ENCODE results near the gene MICB.

DNA sequence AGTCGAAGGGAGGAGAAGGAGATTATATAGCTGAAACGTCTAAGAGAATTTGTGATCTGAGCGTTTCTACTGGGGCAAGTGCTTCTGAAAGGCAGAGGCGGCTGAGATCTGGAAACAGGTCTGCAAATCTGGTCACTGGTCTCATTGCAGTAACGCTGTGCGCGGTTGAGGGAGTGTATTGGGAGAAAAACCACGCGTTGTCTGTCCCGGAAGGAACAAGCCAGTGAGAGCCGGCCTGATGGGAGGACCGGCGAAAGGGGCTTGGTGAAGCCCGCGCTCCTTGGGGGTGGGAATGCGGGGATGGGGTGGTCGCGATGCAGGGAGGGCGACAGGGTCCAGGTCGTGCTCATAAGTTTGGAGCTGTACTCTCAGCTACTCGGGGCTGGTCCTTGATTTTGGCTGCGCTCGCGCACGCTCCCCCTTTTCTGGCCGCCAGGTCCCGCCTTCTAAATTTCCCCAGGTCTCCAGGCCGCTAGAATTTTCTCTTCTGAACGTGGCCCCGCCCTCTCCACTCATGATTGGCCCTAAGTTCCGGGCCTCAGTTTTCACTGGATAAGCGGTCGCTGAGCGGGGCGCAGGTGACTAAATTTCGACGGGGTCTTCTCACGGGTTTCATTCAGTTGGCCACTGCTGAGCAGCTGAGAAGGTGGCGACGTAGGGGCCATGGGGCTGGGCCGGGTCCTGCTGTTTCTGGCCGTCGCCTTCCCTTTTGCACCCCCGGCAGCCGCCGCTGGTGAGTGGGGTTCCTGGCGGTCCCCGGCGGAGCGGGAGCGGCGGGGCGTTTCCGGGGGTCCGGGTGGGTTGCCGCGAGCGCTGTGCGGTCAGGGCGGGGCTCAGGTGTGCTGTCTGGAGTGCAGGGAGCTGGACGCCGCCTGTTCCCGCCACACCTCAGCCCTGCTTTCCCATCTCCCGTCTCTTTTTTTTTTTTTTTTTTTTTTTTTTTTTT lies at the start of gene MICB:
- TF ChIP-seq, protein P1, sequence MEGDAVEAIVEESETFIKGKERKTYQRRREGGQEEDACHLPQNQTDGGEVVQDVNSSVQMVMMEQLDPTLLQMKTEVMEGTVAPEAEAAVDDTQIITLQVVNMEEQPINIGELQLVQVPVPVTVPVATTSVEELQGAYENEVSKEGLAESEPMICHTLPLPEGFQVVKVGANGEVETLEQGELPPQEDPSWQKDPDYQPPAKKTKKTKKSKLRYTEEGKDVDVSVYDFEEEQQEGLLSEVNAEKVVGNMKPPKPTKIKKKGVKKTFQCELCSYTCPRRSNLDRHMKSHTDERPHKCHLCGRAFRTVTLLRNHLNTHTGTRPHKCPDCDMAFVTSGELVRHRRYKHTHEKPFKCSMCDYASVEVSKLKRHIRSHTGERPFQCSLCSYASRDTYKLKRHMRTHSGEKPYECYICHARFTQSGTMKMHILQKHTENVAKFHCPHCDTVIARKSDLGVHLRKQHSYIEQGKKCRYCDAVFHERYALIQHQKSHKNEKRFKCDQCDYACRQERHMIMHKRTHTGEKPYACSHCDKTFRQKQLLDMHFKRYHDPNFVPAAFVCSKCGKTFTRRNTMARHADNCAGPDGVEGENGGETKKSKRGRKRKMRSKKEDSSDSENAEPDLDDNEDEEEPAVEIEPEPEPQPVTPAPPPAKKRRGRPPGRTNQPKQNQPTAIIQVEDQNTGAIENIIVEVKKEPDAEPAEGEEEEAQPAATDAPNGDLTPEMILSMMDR (conservative IDR thresholded peaks at IDR 0.05; ENCODE audit: low read length): no peak
- no peak for TF ChIP-seq EZH2phosphoT487 (IDR thresholded peaks at IDR 0.05; ENCODE audit: borderline replicate concordance)
